HEK293 (cell line): ENCODE measurements around the gene MRGPRG.

Experiments used
- CTCF ChIP-seq: fragments of 450-650 bp; formaldehyde crosslinking; IDR thresholded peaks from 2 replicates; pipeline ENCODE4 v1.5.1; 2016; ENCODE audit warnings: missing biosample characterization, missing genetic modification characterization
- KLF16 ChIP-seq: fragments of 450-650 bp; formaldehyde crosslinking; IDR thresholded peaks from 2 replicates; pipeline ENCODE4 v1.5.1; 2017; ENCODE audit warnings: missing biosample characterization, missing genetic modification characterization
- TCF7L2 ChIP-seq: IDR thresholded peaks from 2 replicates; pipeline ENCODE4 v1.6.1; 2011; ENCODE audit warnings: low read depth, mild to moderate bottlenecking, inconsistent platforms, low read length, moderate library complexity, borderline replicate concordance
- ZFP3 ChIP-seq: fragments of 450-650 bp; formaldehyde crosslinking; IDR thresholded peaks from 2 replicates; pipeline ENCODE4 v1.5.1; 2016; ENCODE audit warnings: low read depth, missing biosample characterization, missing genetic modification characterization
- ZNF140 ChIP-seq: fragments of 450-650 bp; formaldehyde crosslinking; IDR thresholded peaks from 2 replicates; pipeline ENCODE4 v1.5.1; 2016; ENCODE audit warnings: missing biosample characterization, missing genetic modification characterization
- ZNF175 ChIP-seq: fragments of 450-650 bp; formaldehyde crosslinking; IDR thresholded peaks from 2 replicates; pipeline ENCODE4 v1.5.1; 2016; ENCODE audit warnings: missing biosample characterization, missing genetic modification characterization
- ZNF239 ChIP-seq: fragments of 450-650 bp; formaldehyde crosslinking; IDR thresholded peaks from 2 replicates; pipeline ENCODE4 v1.5.1; 2016; ENCODE audit warnings: missing biosample characterization, missing genetic modification characterization
- ZNF362 ChIP-seq: fragments of 450-650 bp; formaldehyde crosslinking; IDR thresholded peaks from 2 replicates; pipeline ENCODE4 v1.5.1; 2016; ENCODE audit warnings: missing biosample characterization, missing genetic modification characterization
- ZNF513 ChIP-seq: fragments of 450-650 bp; IDR thresholded peaks from 2 replicates; pipeline ENCODE4 v1.5.1; 2018; ENCODE audit warnings: missing biosample characterization, missing genetic modification characterization
- ZNF596 ChIP-seq: fragments of 450-650 bp; IDR thresholded peaks from 2 replicates; pipeline ENCODE4 v1.5.0; 2018; ENCODE audit warnings: missing biosample characterization, mild to moderate bottlenecking, missing genetic modification characterization, moderate library complexity
- ZNF639 ChIP-seq: fragments of 450-650 bp; formaldehyde crosslinking; IDR thresholded peaks from 2 replicates; pipeline ENCODE4 v1.5.1; 2016; ENCODE audit warnings: missing biosample characterization, missing genetic modification characterization
- ZNF792 ChIP-seq: fragments of 450-650 bp; formaldehyde crosslinking; IDR thresholded peaks from 2 replicates; pipeline ENCODE4 v1.5.1; 2016; ENCODE audit warnings: missing biosample characterization, missing genetic modification characterization
- ZSCAN23 ChIP-seq: fragments of 450-650 bp; formaldehyde crosslinking; IDR thresholded peaks from 2 replicates; pipeline ENCODE4 v1.5.1; 2016; ENCODE audit warnings: missing biosample characterization, missing genetic modification characterization

GRCh38 chr11:3197044-3197695 is 21.4 kb downstream of the MRGPRG start:
- TF ChIP-seq ZNF239 (tag by site-specific recombination) = no peak
- no peak for TF ChIP-seq ZNF140 (tag by site-specific recombination)
- no peak for TF ChIP-seq ZFP3 (tag by site-specific recombination)
- TF ChIP-seq ZNF175 (tag by site-specific recombination) = no peak
- no peak for TF ChIP-seq ZNF362
- TF ChIP-seq ZNF639 (tag by site-specific recombination) = no peak
- no peak for TF ChIP-seq CTCF (tag by site-specific recombination)
- TF ChIP-seq ZNF596 (tag by site-specific recombination) = no peak
- no peak for TF ChIP-seq ZNF513 (tag by site-specific recombination)
- no peak for TF ChIP-seq ZNF792 (tag by site-specific recombination)
- no peak for TF ChIP-seq TCF7L2
- no peak for TF ChIP-seq ZSCAN23 (tag by site-specific recombination)
- no peak for TF ChIP-seq KLF16 (tag by site-specific recombination)
